Hepatic stellate cell (primary cell): Measurements from ENCODE around the gene KRTAP5-10.
"Not testable (repeated sequence)": the region's sequence is repeated elsewhere in the genome, so short reads cannot be mapped to it uniquely, and the experiment has no call there.

Source experiments
- DNase-seq: peaks from one replicate; pipeline ENCODE4 v3.0.0; 2011; ENCODE audit warnings: low spot score

The KRTAP5-10 gene

DNA sequence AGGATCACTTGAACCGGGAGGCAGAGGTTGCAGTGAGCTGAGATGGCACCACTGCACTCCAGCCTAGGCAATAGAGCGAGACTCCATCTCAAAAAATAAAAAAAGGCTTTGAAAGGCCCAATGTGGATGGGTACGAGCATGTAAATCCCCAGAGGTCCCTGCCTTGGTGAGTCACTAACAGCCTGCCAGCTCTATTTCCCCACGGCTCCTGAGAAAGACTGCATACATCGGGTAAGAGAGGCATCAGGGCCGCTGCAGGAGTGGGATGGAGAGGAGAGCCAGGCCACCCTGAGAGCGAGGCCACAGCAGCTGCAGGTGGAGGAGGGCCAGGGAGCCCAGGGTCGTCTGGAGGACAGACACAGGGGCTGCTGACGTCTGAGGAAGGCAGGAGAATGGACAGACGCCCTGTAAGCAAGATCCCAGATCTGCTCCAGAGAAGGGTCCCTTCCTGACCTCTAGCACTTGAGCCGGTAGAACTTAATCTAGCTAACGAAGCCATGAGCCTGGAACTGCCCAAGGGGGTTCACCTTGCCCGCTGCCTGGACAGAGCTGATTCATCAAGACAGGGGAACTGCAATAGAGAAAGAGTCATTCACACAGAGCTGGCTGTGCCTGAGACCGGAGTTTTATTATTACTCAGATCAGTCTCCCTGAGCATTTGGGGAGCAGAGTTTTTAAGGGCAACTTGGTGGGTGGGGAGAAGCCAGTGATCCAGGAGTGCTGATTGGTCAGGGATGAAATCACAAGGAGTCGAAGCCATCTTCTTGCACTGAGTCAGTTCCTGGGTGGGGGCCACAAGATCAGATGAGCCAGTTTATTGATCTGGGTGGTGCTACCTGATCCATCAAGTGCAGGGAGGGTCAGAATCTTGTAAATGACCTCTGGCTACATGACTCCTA is 22.2 kb upstream of the KRTAP5-10 start:
- DNase-seq = no peak

DNA sequence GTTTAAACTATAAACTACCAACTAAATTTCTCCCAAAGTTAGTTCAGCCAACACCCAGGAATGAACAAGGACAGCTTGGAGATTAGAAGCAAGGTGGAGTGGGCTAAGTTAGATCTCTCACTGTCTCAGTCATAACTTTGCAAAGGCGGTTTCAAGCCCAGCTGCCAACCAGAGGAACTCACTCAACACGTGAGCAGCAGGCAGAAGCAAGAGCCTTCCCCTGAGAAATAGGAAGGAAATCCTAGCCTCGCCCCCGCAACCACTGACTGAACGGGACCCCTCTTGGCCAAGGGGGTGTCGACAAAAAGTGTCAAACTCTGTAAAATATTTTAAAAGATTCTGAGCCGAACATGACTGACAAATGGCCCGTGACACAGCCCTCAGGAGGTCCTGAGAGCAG is 21.5 kb upstream of the KRTAP5-10 start:
- DNase-seq = no peak

DNA sequence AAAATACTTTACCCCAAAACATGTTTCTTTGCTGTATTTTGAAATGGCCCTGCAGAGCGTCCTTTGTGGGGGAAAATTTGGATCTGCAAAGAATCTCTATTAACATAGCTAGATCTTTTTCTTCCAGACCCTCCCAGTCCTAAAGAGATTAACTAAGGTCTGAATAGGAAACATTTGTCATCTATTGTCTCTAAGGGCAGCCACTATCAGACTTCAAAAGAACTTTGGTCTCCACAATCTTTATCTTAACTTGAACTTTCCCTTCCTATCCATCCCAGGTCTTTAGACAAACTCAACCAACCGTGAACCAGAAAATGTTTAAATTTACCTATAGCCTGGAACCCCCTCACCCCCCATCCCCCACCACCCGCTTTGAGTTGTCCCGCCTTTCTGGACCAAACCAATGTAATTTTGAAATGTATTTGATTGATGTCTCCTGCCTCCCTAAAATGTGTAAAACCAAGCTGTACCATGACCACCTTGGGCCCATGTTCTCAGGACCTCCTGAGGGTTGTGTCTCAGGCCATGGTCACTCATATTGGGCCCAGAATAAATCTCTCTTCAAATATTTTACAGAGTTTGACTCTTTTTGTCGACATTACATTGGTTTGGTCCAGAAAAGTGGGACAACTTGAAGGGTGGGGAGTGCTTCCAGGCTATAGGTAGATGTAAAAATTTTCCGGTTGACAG is 20.7 kb upstream of the KRTAP5-10 start:
- DNase-seq = no peak

- no peak for DNase-seq
These were observed 19.9 kb upstream of the KRTAP5-10 start for GRCh38 chr11:71545405-71545966.

GRCh38 chr11:71548120-71548519 is 17.2 kb upstream of the KRTAP5-10 start, which contains the start of gene KRTAP5-9:
Gene KRTAP5-9 (plus strand): TSS chr11:71548420. CDS start chr11:71548658, 238 bp downstream.
- DNase-seq = no peak

DNA sequence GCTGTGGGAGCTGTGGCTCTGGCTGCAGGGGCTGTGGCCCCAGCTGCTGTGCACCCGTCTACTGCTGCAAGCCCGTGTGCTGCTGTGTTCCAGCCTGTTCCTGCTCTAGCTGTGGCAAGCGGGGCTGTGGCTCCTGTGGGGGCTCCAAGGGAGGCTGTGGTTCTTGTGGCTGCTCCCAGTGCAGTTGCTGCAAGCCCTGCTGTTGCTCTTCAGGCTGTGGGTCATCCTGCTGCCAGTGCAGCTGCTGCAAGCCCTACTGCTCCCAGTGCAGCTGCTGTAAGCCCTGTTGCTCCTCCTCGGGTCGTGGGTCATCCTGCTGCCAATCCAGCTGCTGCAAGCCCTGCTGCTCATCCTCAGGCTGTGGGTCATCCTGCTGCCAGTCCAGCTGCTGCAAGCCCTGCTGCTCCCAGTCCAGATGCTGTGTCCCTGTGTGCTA is 16.6 kb upstream of the KRTAP5-10 start:
- DNase-seq = no peak

- no peak for DNase-seq
These were observed 13.7 kb upstream of the KRTAP5-10 start for GRCh38 chr11:71551711-71552110.

GRCh38 chr11:71554996-71555395 is 10.4 kb upstream of the KRTAP5-10 start:
- no peak for DNase-seq

GRCh38 chr11:71555508-71555907 is 9.9 kb upstream of the KRTAP5-10 start:
- DNase-seq = no peak

DNA sequence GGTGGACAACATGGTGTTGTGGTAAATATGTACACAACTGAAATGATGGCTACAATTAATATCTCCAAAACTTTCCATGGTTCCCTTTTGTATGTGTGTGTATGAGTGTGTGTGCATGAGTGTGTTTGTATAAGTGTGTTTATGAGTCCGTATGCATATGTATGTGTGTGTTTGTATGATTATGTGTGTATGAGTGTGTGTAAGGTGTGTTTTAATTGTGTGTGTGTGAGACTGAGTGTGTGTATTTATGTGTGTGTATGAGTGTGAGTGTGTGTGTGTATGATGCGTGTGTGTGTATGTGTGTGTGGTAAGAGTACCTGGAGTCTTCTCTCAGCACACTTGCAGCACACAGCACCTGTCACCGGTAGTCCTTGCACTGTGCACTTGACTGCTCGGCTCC is 9.3 kb upstream of the KRTAP5-10 start:
- no peak for DNase-seq

- DNase-seq = no peak
These were observed 8.1 kb upstream of the KRTAP5-10 start for GRCh38 chr11:71557257-71557656.

- no peak for DNase-seq
These were observed 6.4 kb upstream of the KRTAP5-10 start for GRCh38 chr11:71558996-71559395.

DNA sequence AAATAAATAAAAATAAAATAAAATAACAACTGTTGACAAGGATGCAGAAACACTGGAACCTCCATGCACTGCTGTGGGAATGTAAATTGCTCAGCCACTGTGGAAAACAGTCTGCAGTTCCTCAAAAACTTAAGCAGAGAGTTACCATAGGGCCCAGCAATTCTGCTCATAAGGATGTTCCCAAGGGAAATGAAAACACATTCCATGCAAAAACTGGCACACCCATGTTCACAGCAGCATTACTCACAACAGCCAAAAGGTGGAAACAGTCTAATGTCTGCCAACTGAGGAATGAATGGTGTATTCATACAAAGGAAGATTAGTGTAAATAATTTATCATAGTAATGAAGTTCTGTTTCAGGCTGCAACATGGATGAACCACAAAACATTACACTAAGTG is 3.2 kb upstream of the KRTAP5-10 start:
- DNase-seq = no peak

DNA sequence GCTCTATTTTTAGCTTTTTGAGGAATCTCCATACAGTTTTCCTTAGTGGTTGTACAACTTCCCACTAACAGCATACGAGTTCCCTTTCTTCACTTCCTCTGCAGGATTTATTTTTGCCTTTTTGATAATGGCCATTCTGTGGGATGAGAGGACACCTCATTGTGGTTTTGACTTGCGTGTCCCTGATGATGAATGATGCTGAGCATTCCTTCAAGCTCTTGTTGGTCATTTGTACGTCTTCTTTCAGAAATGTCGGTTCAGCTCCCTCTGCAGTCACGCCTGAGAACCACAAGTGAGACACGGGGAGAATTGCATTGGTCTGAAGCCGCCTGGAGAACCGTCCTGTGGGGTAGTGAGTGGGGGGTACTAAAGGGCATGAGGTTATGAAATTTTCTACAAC is 2.0 kb upstream of the KRTAP5-10 start:
- DNase-seq = peak; percentile 72

DNA sequence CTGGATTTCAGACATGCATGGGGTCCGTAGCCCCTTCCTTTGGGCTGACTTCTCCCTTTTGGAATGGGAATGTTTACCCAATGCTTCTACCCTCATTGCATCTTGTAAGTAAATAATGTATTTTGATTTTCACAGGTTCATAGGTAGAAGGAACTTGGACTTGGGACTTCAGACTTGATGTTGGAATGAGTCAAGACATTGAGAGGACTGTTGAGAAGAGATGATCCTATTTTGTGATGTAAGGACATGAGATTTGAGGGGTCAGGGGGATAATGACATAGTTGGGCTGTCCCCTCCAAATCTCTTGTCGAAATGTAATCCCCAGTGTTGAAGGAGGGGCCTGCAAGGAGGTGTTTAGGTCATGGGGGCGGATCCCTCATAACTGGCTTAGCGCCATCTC is 933 bp upstream of the KRTAP5-10 start:
- no peak for DNase-seq

DNA sequence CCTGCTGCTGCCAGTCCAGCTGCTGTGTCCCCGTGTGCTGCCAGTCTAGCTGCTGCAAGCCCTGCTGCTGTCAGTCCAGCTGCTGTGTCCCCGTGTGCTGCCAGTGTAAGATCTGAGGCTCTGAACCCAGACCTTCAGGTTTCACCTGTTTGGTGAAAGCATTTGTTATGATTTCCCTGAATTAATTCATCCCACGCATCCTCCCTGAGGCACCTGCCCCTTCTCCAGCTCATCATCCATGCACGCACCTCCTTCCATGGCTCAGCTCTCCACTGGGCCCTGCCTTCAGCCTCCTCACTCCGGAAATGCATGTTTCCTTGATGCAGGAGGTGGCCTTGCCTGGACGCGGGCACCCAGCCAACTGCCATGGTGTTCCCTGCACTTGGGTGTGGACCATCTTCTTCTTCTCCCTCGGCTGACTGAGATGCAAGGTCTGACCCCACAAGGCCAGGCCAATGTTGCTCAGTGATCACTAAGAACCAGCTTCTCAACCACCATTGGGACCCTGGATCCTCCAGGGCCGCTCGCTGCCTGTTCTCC is 788 bp downstream of the KRTAP5-10 start:
- no peak for DNase-seq

- DNase-seq = not testable (repeated sequence)
These were observed 1.6 kb downstream of the KRTAP5-10 start for GRCh38 chr11:71566626-71567599.

- not testable (repeated sequence) for DNase-seq
These were observed 2.3 kb downstream of the KRTAP5-10 start for GRCh38 chr11:71567633-71568032.

DNA sequence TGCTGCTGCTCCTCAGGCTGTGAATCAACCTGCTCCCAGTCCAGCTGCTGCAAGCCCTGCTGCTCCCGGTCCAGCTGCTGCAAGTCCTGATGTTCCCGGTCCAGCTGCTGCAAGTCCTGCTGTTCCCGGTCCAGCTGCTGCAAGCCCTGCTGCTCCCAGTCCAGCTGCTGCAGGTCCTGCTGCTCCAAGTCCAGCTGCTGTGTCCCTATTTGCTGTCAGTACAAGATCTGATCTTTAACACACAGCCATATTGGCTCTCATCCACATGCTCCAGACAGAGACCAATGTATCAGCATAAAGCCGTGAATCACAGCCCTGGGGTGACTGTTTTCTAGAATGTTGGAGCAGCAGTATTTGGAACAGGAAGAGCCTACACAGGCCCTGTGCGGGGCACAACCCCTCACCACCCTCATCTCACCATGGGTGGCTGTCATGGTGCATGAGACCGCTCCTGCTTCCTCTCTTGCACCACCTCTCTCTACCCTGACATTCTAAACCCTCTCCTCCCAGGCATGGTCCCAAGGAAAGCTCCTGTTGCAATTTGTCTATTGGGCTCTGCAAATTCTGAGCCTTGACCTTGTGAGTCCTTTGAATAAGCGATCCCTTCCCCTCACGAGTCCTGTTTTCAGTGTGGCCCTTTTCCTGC is 3.5 kb downstream of the KRTAP5-10 start:
- DNase-seq = no peak

DNA sequence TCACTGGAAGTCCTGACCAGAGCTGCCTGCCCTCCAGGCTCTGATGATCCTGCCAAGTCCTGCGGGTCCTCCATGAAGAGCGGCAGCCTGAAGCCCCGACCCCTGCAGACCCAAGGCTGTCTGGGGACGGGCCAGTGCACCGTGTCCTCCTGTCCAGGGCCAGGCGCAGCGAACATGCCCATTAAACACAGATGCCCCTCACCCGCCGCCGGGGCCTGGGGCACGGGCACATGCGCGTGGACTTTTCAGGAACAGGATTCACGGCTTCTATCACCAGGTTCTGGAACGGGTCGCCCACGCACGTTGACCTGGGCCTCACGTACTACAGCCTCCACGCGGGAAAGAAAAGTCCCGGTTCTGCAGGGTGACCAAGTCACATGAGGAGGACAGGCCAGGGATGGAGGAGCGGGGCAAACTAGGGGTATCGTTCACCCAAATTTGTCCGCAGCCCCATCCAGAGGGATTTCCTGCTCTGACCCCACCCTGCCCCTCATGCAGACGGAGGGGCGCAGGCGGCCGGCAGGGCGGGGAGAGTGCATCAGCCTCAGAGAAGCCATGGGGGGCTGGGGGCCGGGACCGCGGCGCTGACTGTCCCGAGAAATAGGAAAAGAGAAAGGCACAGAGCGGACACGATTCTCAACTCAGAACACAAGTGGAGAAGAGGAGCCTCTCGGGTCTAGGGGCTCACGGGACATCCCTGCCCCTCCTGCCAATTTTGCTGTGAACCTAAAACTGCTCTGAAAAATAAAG is 5.9 kb downstream of the KRTAP5-10 start:
- DNase-seq = not testable (repeated sequence)
